Measurements from ENCODE around the gene BNIP3.

The BNIP3 gene

GRCh38 chr10:131975796-131976195 is 5.9 kb downstream of the BNIP3 start:
- TF ChIP-seq GATA2 (IDR thresholded peaks at IDR 0.05; ENCODE audit: low read depth, low read length) (no peak), GATA3 (IDR thresholded peaks at IDR 0.05; ENCODE audit: low read depth, low read length) (no peak)

DNA sequence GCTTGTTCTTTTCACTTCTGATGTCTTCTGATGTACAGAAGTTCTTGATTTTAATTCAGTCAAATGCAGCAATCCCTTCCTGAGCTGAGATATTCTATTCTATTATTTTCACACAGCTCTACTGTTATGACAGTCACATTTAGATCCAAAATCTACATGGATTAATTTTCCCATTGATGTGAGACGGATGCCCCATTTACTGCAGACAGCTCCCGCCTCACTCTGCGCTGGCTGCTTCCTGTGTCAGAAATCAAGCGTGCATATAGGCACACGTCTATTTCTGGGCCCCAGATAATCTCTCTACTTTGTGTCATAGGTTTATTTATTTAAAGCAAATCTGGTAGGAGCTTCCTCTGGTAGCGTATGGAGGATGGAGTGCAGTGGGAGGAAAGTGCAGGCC is 6.7 kb downstream of the BNIP3 start:
- TF ChIP-seq GATA3 (IDR thresholded peaks at IDR 0.05; ENCODE audit: low read depth, low read length) (no peak), GATA2 (IDR thresholded peaks at IDR 0.05; ENCODE audit: low read depth, low read length) (no peak)

DNA sequence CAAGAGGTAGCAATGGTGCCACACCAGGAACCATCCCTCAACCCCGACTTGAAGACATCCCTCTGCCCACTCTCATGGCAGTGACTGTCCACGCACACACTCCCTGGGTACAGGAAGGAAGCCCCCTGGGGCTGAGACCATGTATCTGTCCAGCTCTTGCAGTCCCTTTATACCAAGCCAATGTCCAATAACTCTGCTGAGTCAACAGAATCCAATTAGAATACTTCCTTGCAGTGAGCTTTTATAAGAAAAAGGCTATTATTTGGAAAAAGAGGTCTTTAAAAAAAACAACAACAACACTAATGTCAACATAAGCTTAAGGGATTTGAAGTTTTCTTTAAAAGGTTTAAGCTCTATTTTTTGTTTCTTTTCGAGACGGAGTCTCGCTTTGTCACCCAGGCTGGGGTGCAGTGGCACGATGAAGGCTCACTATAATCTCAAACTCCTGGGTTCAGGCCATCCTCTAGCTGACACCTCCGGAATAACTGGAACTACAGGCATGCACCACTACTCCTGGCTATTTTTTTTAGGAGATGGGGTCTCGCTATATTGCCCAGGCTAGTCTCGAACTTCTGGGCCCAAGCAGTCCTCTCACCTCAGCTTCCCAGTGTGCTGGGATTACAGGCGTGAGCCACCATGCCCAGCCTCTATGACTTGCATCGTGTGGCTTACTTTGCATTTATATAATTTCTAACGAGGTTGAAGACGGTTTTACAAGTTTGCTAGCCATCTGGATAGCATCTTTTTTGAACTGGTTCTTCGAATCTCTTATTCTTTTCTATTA is 7.5 kb downstream of the BNIP3 start:
- no peak for TF ChIP-seq GATA3 (IDR thresholded peaks at IDR 0.05; ENCODE audit: low read depth, low read length)
- TF ChIP-seq GATA2 (IDR thresholded peaks at IDR 0.05; ENCODE audit: low read depth, low read length) = no peak

DNA sequence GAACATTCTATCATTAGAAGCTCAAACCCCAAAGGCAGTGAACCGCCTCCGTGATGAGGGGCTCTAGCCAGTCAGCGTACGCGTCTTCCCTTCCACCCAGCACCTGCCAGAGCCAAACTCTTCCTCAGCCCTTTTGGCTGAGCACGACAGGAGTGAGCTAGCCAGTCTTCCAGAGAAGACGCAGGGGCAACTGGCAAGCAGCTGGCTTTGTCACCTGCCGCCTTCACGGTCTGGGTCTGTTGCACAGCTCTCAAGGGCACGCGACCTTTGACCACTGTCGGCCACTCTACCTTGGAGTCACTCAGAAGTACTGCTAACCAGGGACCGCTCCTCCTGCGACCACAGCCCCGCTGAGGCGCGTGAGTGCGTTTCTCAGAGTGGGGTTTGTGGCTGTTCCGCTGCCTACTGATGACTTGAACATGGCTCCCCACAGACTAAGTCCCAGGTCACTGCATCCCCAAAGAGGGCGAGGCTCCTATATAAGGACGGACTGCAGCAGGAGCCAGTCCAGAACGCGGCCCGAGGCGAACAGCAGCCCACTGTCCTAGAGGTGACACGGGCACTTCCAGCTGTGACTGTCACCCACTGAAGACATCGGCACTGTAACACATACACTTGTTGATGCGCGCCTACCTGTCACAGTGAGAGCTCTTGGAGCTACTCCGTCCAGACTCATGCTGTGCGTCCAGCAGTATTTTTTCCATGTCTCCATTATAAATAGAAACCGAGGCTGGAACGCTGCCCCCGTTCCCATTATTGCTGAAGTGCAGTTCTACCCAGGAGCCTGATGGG is 8.4 kb downstream of the BNIP3 start:
- no peak for TF ChIP-seq GATA3 (IDR thresholded peaks at IDR 0.05; ENCODE audit: low read depth, low read length)
- TF ChIP-seq GATA2 (IDR thresholded peaks at IDR 0.05; ENCODE audit: low read depth, low read length) = no peak

GRCh38 chr10:131972474-131973071 is 9.2 kb downstream of the BNIP3 start:
- TF ChIP-seq GATA3 (IDR thresholded peaks at IDR 0.05; ENCODE audit: low read depth, low read length) (no peak), GATA2 (IDR thresholded peaks at IDR 0.05; ENCODE audit: low read depth, low read length) (no peak)

DNA sequence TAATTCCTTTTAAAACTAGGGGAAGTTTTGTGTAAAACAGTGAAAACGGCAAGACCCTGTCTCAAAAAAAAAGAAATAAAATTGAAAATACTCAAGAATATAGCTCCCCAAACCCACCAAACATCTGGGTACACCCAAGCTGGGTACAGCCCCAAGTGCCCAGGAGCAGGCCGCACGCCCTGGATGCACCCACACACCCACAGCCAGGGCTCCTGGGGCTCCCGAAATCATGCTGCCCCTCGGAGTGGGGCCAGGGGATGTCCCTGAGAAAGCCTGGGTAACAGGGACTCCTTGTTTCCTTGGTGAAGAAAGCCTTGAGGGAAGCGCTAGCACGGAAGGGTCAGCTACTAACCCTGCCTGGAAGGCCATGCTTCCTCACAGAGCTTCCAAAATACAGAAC is 10.1 kb downstream of the BNIP3 start:
- TF ChIP-seq GATA3 (IDR thresholded peaks at IDR 0.05; ENCODE audit: low read depth, low read length) (no peak), GATA2 (IDR thresholded peaks at IDR 0.05; ENCODE audit: low read depth, low read length) (no peak)

DNA sequence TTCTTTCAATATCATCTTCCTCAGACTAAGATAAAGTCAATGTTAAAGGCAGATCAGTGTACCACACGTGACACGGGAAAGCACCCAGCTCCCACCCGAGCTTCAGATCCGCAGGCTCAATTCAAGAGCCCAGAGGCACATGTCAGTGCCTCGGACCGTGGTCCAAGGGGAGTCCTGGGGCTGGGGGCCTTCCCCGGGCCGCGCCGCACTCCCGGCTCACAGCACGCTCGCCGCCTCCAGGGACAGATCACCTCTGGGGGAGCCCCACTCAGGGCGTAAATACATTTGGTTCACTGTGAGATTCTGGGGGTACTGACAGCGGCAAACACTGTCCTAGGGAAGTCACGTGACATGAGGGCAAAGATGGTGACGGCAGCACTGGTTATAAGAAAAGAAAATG is 10.8 kb downstream of the BNIP3 start:
- TF ChIP-seq GATA3 (IDR thresholded peaks at IDR 0.05; ENCODE audit: low read depth, low read length) (no peak), GATA2 (IDR thresholded peaks at IDR 0.05; ENCODE audit: low read depth, low read length) (no peak)

GRCh38 chr10:131968949-131969348 is 12.8 kb downstream of the BNIP3 start:
- TF ChIP-seq GATA2 (IDR thresholded peaks at IDR 0.05; ENCODE audit: low read depth, low read length) (no peak), GATA3 (IDR thresholded peaks at IDR 0.05; ENCODE audit: low read depth, low read length) (no peak)

GRCh38 chr10:131964298-131964697 is 17.4 kb downstream of the BNIP3 start:
- no peak for TF ChIP-seq GATA2 (IDR thresholded peaks at IDR 0.05; ENCODE audit: low read depth, low read length)

GRCh38 chr10:131963811-131964210 is 17.9 kb downstream of the BNIP3 start:
- TF ChIP-seq GATA3 (IDR thresholded peaks at IDR 0.05; ENCODE audit: low read depth, low read length) (no peak), GATA2 (IDR thresholded peaks at IDR 0.05; ENCODE audit: low read depth, low read length) (no peak)

GRCh38 chr10:131963350-131963749 is 18.4 kb downstream of the BNIP3 start:
- TF ChIP-seq GATA3 (IDR thresholded peaks at IDR 0.05; ENCODE audit: low read depth, low read length) = no peak
- no peak for TF ChIP-seq GATA2 (IDR thresholded peaks at IDR 0.05; ENCODE audit: low read depth, low read length)

DNA sequence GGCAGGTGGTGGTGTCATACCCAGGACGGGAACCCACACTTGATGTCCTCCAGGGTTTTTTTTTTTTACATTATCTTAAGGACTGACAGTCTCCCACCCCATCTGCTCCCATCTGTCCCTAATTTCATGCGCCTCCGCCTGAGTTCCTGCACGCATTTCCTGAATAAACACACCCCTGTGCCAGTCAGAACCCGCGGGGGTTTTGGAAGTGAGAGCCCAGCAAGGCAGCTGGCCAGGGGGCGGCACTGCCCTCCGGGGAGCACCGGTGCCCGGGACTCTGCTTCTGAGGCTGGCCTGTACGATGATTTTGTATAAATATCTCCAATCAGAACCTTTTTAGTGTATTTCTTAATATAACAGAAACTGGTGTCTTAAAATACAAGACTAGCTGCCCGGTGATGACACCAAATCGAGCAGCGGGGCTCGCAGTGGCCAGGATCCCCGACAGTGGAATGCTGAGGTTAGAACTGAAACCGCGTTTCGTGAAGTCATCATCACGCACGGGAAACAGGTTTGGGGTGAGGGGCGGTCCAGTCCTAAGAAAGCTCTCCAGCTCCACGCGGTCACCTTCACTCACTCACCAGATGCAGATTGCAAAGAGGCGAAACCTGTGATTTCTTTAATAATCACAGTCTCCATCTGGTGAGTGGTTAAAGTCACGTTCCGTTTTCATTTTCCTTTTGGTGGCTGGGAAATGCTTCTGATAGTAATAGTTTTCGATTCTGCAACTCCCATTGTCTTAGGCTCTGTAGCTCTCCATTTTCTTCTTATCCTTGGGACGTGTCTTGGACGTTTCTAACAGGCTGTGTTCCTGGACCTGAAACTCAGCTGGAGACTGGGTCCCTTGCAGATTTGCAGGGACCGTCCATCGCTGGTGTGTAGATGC is 19.7 kb downstream of the BNIP3 start:
- no peak for TF ChIP-seq GATA3 (IDR thresholded peaks at IDR 0.05; ENCODE audit: low read depth, low read length)
- no peak for TF ChIP-seq GATA2 (IDR thresholded peaks at IDR 0.05; ENCODE audit: low read depth, low read length)

DNA sequence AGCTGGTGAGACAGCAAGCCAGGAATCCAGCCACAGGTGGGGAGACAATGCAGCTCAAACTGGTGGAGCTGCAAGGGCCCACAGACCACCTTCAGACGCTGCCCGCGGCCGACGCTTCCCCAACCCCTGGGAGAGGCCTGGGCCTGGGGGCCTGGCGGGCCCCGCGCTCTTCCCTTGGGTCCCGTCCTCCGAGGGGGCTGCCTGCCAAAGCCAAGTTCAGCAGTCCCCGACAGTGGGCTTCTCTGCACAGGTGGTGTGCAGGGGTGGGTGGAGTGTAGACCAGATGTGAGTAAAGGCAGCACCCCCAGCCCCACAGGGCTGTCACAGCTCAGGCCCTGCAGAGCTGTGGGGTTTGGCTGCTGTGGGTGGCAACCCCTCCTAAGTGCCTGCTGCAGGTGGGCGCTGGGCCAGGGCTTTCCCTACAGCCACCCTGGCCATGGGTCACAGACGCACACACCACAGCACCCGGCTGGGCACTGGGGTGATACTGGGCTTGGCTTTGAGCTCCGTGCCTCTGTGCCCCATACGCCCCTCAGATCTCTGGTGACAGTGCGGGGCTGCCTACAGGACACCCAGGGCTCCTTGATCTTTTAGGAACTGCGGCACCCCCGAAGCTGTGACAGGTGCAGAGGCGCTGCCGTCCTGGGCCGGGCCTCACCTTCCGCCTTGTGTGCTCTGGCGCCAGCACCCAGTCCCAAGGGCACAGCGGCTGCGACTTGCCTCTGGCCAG is 20.5 kb downstream of the BNIP3 start:
- TF ChIP-seq GATA2 (IDR thresholded peaks at IDR 0.05; ENCODE audit: low read depth, low read length) = no peak
- no peak for TF ChIP-seq GATA3 (IDR thresholded peaks at IDR 0.05; ENCODE audit: low read depth, low read length)

Data from SH-SY5Y (cell line).